Measurements from ENCODE around the gene MGAT3. TPM values are rescaled to one million over a fixed set of nuclear protein-coding genes. Genes with fewer than 3 reads are reported as not detected.

Gene MGAT3
- total RNA-seq, 1 experiment from 2014 or later: 0.57 TPM

- Histone ChIP-seq H3K36me3 (ENCODE audit: control insufficient read depth, insufficient read depth, low read length) (no peaks in the 10 kb centered on the region; the same call in 1 of the 2 replicates), H3K4me1 (ENCODE audit: control insufficient read depth, insufficient read depth, low read length) (peaks cover 3% of the 10 kb centered on the region), H3K4me3 (ENCODE audit: low read depth in 2 of 2, low read length in 2 of 2) (no peak overlapping the region), H3K9me3 (ENCODE audit: control insufficient read depth, insufficient read depth, low read depth, low read length) (no peaks in the 10 kb centered on the region), H3K27ac (ENCODE audit: low read length) (no peak overlapping the region), H3K27me3 (ENCODE audit: control insufficient read depth, insufficient read depth, low read length) (no peaks in the 10 kb centered on the region)
- no TSS peak for BruUV-seq (replicated peaks)
- ATAC-seq (no peak), DNase-seq (ENCODE audit: low read depth, low spot score) (no peak)
- POLR2A ChIA-PET: no interaction called here
- TF ChIP-seq TCF7L2 (IDR thresholded peaks at IDR 0.05; ENCODE audit: low read depth, low read length) (no peak), POLR2AphosphoS5 (IDR thresholded peaks at IDR 0.05; ENCODE audit: low read depth, low read length) (no peak), CTCF (IDR thresholded peaks at IDR 0.05) (no peak), SIN3A (IDR thresholded peaks at IDR 0.05; ENCODE audit: borderline replicate concordance, insufficient read depth, low read depth, low read length) (no peak), REST (IDR thresholded peaks at IDR 0.05; ENCODE audit: insufficient read depth in 1 of 2, low read depth in 2 of 2, low read length in 1 of 2) (no peak)
- CTCF ChIA-PET: no interaction called here
- intact Hi-C loops (cut with micrococcal nuclease; ENCODE audit: unreplicated experiment) (no loop called here), in situ Hi-C loops (cut with HindIII; ENCODE audit: low pct_unique_long_range_greater_than_20kb, low sequenced_read_pairs) (no loop called here)
These were observed 25.0 kb upstream of the MGAT3 start for GRCh38 chr22:39431821-39432251.

- no peak for TF ChIP-seq CTCF (IDR thresholded peaks at IDR 0.05)
- no peak for TF ChIP-seq POLR2AphosphoS5 (IDR thresholded peaks at IDR 0.05; ENCODE audit: low read depth, low read length)
- no peak for TF ChIP-seq REST (IDR thresholded peaks at IDR 0.05; ENCODE audit: insufficient read depth in 1 of 2, low read depth in 2 of 2, low read length in 1 of 2)
- TF ChIP-seq TCF7L2 (IDR thresholded peaks at IDR 0.05; ENCODE audit: low read depth, low read length): no peak
- no peak for TF ChIP-seq SIN3A (IDR thresholded peaks at IDR 0.05; ENCODE audit: borderline replicate concordance, insufficient read depth, low read depth, low read length)
- POLR2A ChIA-PET: no interaction called here
- H3K9me3 ChIP-seq (ENCODE audit: control insufficient read depth, insufficient read depth, low read depth, low read length): no peaks in the 10 kb centered on the region
- H3K36me3 ChIP-seq (ENCODE audit: control insufficient read depth, insufficient read depth, low read length): no peaks in the 10 kb centered on the region
- CTCF ChIA-PET: no interaction called here
- ATAC-seq: no peak
- intact Hi-C loops (cut with micrococcal nuclease; ENCODE audit: unreplicated experiment): no loop called here
- H3K27ac ChIP-seq (ENCODE audit: low read length): no peak overlapping the region
- in situ Hi-C loops (cut with HindIII; ENCODE audit: low pct_unique_long_range_greater_than_20kb, low sequenced_read_pairs): no loop called here
- H3K4me3 ChIP-seq (ENCODE audit: low read depth in 2 of 2, low read length in 2 of 2): no peak overlapping the region
- BruUV-seq (replicated peaks): no TSS peak
- peaks cover 8% of the 10 kb centered on the region for H3K4me1 ChIP-seq (ENCODE audit: control insufficient read depth, insufficient read depth, low read length)
- no peaks in the 10 kb centered on the region for H3K27me3 ChIP-seq (ENCODE audit: control insufficient read depth, insufficient read depth, low read length)
- DNase-seq (ENCODE audit: low read depth, low spot score): no peak
These were observed 24.4 kb upstream of the MGAT3 start for GRCh38 chr22:39432361-39432811.
